ENCODE measurements around the gene FAM181B. TPM values are rescaled to one million over a fixed set of nuclear protein-coding genes. Genes with fewer than 3 reads are reported as not detected.
"Not testable (repeated sequence)": the region's sequence is repeated elsewhere in the genome, so short reads cannot be mapped to it uniquely, and the experiment has no call there.

FAM181B gene
- total RNA-seq, 1 donor from 2014 or later, result 0.40 TPM

GRCh38 chr11:82692981-82693380 is 40.7 kb downstream of the FAM181B start:
- no peaks in the 10 kb centered on the region for H3K36me3 Mint-ChIP-seq
- no peak overlapping the region for H3K27ac Mint-ChIP-seq
- TF ChIP-seq CTCF (IDR thresholded peaks at IDR 0.05; ENCODE audit: unreplicated experiment), result no peak
- DNase-seq (ENCODE audit: low spot score in 2 of 2, unreplicated experiment in 2 of 2), result no peak
- H3K4me3 Mint-ChIP-seq, result no peak overlapping the region
- no peaks in the 10 kb centered on the region for H3K9me3 Mint-ChIP-seq
- peaks cover 3% of the 10 kb centered on the region for H3K27me3 Mint-ChIP-seq (ENCODE audit: low read depth)
- no peaks in the 10 kb centered on the region for H3K4me1 Mint-ChIP-seq

DNA sequence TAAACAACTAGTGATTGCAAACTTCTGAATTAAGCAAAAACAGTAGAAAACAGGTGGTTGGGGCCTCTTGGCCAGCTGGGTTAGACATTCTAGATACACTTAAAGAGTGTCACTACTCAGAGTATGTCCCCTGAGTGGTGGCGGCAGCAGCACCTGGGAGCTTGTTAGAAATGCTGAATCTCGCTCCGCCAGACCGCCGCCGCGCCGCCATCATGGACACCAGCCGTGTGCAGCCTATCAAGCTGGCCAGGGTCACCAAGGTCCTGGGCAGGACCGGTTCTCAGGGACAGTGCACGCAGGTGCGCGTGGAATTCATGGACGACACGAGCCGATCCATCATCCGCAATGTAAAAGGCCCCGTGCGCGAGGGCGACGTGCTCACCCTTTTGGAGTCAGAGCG is 44.3 kb downstream of the FAM181B start:
- H3K27me3 Mint-ChIP-seq (ENCODE audit: low read depth); H3K27ac Mint-ChIP-seq; H3K9me3 Mint-ChIP-seq; H3K4me3 Mint-ChIP-seq; DNase-seq (ENCODE audit: low spot score in 2 of 2, unreplicated experiment in 2 of 2); H3K36me3 Mint-ChIP-seq; H3K4me1 Mint-ChIP-seq: not testable (repeated sequence)

GRCh38 chr11:82686211-82686610 is 47.5 kb downstream of the FAM181B start:
- Mint-ChIP-seq H3K9me3 (peaks cover 27% of the 10 kb centered on the region), H3K36me3 (peaks cover 11% of the 10 kb centered on the region), H3K4me3 (no peak overlapping the region), H3K27me3 (ENCODE audit: low read depth) (peaks cover 4% of the 10 kb centered on the region), H3K27ac (no peak overlapping the region), H3K4me1 (peaks cover 2% of the 10 kb centered on the region)
- no peak for TF ChIP-seq CTCF (IDR thresholded peaks at IDR 0.05; ENCODE audit: unreplicated experiment)
- no peak for DNase-seq (ENCODE audit: low spot score in 2 of 2, unreplicated experiment in 2 of 2)

GRCh38 chr11:82683029-82683428 is 50.6 kb downstream of the FAM181B start:
- H3K9me3 Mint-ChIP-seq, result peaks cover 44% of the 10 kb centered on the region
- no peak overlapping the region for H3K27ac Mint-ChIP-seq
- no peak for DNase-seq (ENCODE audit: low spot score in 2 of 2, unreplicated experiment in 2 of 2)
- peaks cover 2% of the 10 kb centered on the region for H3K4me1 Mint-ChIP-seq
- no peak for TF ChIP-seq CTCF (IDR thresholded peaks at IDR 0.05; ENCODE audit: unreplicated experiment)
- H3K36me3 Mint-ChIP-seq, result peaks cover 11% of the 10 kb centered on the region
- peaks cover 4% of the 10 kb centered on the region for H3K27me3 Mint-ChIP-seq (ENCODE audit: low read depth)
- no peak overlapping the region for H3K4me3 Mint-ChIP-seq

- no peaks in the 10 kb centered on the region for H3K4me1 Mint-ChIP-seq
- peaks cover 45% of the 10 kb centered on the region for H3K9me3 Mint-ChIP-seq
- H3K27me3 Mint-ChIP-seq (ENCODE audit: low read depth), result peaks cover 1% of the 10 kb centered on the region
- peak overlapping the region; percentile 9 for H3K4me3 Mint-ChIP-seq
- H3K27ac Mint-ChIP-seq, result no peak overlapping the region
- peak; percentile 45 for TF ChIP-seq CTCF (IDR thresholded peaks at IDR 0.05; ENCODE audit: unreplicated experiment)
- no peak for DNase-seq (ENCODE audit: low spot score in 2 of 2, unreplicated experiment in 2 of 2)
- peaks cover 11% of the 10 kb centered on the region for H3K36me3 Mint-ChIP-seq
These were observed 51.5 kb downstream of the FAM181B start for GRCh38 chr11:82682003-82682751.

- no peaks in the 10 kb centered on the region for H3K4me1 Mint-ChIP-seq
- no peak overlapping the region for H3K27ac Mint-ChIP-seq
- DNase-seq (ENCODE audit: low spot score in 2 of 2, unreplicated experiment in 2 of 2), result no peak
- H3K9me3 Mint-ChIP-seq, result peaks cover 48% of the 10 kb centered on the region
- H3K36me3 Mint-ChIP-seq, result peaks cover 11% of the 10 kb centered on the region
- no peak overlapping the region for H3K4me3 Mint-ChIP-seq
- peaks cover 1% of the 10 kb centered on the region for H3K27me3 Mint-ChIP-seq (ENCODE audit: low read depth)
- TF ChIP-seq CTCF (IDR thresholded peaks at IDR 0.05; ENCODE audit: unreplicated experiment), result no peak
These were observed 53.4 kb downstream of the FAM181B start for GRCh38 chr11:82680252-82680651.

Other genes with a start within 250 kb of the FAM181B start
- gene PRCP, start 166.6 kb upstream of the FAM181B start, total RNA-seq, result 66.6 to 68.3 TPM (median 67.4 TPM) in 3 replicates
- 4.0 to 5.8 TPM (median 5.6 TPM) in 3 replicates for gene DDIAS, start 167.9 kb upstream of the FAM181B start, total RNA-seq

Data from mesothelial cell of epicardium (in vitro differentiated cells).